ENCODE results near the gene C3orf20.

The C3orf20 gene

DNA sequence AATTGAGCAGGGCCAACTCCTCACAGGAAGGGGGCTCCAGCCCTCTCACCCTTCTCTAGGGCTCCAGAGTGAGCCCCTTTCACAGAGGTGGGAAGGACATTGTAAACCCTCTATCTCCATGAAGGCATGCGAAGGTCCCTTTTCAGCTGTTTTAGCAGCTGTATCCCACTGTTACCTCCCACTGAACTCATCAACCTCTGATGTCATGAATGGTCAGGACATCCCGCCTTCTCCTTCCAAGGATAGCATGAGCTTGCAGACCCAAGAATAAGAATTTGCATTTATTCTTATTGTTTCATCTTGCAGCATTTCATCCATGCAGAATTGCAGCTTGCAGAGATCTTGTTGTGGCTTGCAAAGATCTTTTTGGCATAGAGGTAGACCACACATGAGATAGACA, 119.5 kb downstream of the C3orf20 start:
- DNase-seq (ENCODE audit: low read depth) = no peak
- no peak for TF ChIP-seq MYC (IDR thresholded peaks at IDR 0.05; ENCODE audit: low read depth, low read length)
- TF ChIP-seq MAX (IDR thresholded peaks at IDR 0.05; ENCODE audit: low read depth, low read length) = no peak
- no peak for TF ChIP-seq CTCF (IDR thresholded peaks at IDR 0.05; ENCODE audit: low read depth, low read length)
- TF ChIP-seq POLR2A (IDR thresholded peaks at IDR 0.05; ENCODE audit: extremely low read depth, insufficient read length) = no peak
- H3K4me3 ChIP-seq (ENCODE audit: low read depth, low read length) = no peak overlapping the region

GRCh38 chr3:14795996-14796395, 121.1 kb downstream of the C3orf20 start:
- TF ChIP-seq POLR2A (IDR thresholded peaks at IDR 0.05; ENCODE audit: extremely low read depth, insufficient read length) = no peak
- no peak for TF ChIP-seq CTCF (IDR thresholded peaks at IDR 0.05; ENCODE audit: low read depth, low read length)
- TF ChIP-seq MYC (IDR thresholded peaks at IDR 0.05; ENCODE audit: low read depth, low read length) = no peak
- no peak for TF ChIP-seq MAX (IDR thresholded peaks at IDR 0.05; ENCODE audit: low read depth, low read length)
- no peak overlapping the region for H3K4me3 ChIP-seq (ENCODE audit: low read depth, low read length)
- DNase-seq (ENCODE audit: low read depth) = no peak

- TF ChIP-seq MAX (IDR thresholded peaks at IDR 0.05; ENCODE audit: low read depth, low read length) = no peak
- no peak for TF ChIP-seq POLR2A (IDR thresholded peaks at IDR 0.05; ENCODE audit: extremely low read depth, insufficient read length)
- no peak for TF ChIP-seq CTCF (IDR thresholded peaks at IDR 0.05; ENCODE audit: low read depth, low read length)
- no peak for TF ChIP-seq MYC (IDR thresholded peaks at IDR 0.05; ENCODE audit: low read depth, low read length)
- DNase-seq (ENCODE audit: low read depth) = no peak
- H3K4me3 ChIP-seq (ENCODE audit: low read depth, low read length) = no peak overlapping the region
Measured at GRCh38 chr3:14796403-14797077, 121.6 kb downstream of the C3orf20 start.

- no peak overlapping the region for H3K4me3 ChIP-seq (ENCODE audit: low read depth, low read length)
- TF ChIP-seq POLR2A (IDR thresholded peaks at IDR 0.05; ENCODE audit: extremely low read depth, insufficient read length) (no peak), MAX (IDR thresholded peaks at IDR 0.05; ENCODE audit: low read depth, low read length) (no peak), MYC (IDR thresholded peaks at IDR 0.05; ENCODE audit: low read depth, low read length) (no peak), CTCF (IDR thresholded peaks at IDR 0.05; ENCODE audit: low read depth, low read length) (no peak)
- no peak for DNase-seq (ENCODE audit: low read depth)
Measured at GRCh38 chr3:14797731-14798130, 122.8 kb downstream of the C3orf20 start.

DNA sequence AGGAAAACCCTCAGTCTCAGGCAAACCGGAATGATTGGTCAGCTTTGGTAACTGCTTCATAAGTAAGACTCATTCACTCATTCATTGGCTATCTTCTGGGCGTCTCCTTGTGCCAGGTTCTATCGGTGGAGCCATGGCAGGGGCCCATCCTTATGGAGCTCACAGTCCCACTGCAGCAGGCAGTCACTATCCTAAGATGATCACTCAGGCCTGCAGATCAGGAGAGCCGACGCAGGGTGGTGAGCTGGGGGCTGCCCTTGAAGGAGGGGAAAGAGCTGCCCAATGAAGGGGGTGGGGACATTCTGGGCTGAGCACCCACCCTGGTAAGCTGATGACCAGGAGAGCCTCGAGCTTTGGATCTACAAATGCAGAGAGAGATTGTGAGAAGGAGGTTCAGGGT, 123.3 kb downstream of the C3orf20 start:
- no peak overlapping the region for H3K4me3 ChIP-seq (ENCODE audit: low read depth, low read length)
- TF ChIP-seq MYC (IDR thresholded peaks at IDR 0.05; ENCODE audit: low read depth, low read length) (no peak), CTCF (IDR thresholded peaks at IDR 0.05; ENCODE audit: low read depth, low read length) (no peak), MAX (IDR thresholded peaks at IDR 0.05; ENCODE audit: low read depth, low read length) (no peak)
- no peak for DNase-seq (ENCODE audit: low read depth)
